Stomach smooth muscle (tissue), 2 donors: ENCODE data around the gene PDE6D.

Experiments
- H3K27ac ChIP-seq: one replicate; pipeline ENCODE4 v1.7.0; 2013; ENCODE audit warnings: mild to moderate bottlenecking, low read length, inconsistent platforms
- H3K27me3 ChIP-seq, 2 donors: one replicate each; pipeline ENCODE4 v1.7.0; 2013; ENCODE audit warnings: low read length in 2 of 2; ENCODE audit not compliant: insufficient read depth in 2 of 2, control insufficient read depth in 1 of 2
- H3K36me3 ChIP-seq, 2 donors: one replicate each; pipeline ENCODE4 v1.7.0; 2013; ENCODE audit warnings: low read length in 2 of 2; ENCODE audit not compliant: control insufficient read depth in 2 of 2, insufficient read depth in 2 of 2
- H3K4me1 ChIP-seq: one replicate; pipeline ENCODE4 v1.7.0; 2013; ENCODE audit warnings: low read length; ENCODE audit not compliant: control insufficient read depth, insufficient read depth
- H3K4me3 ChIP-seq, 2 donors: one replicate each; pipeline ENCODE4 v1.7.0; 2013; ENCODE audit warnings: low read length in 2 of 2
- H3K9ac ChIP-seq, 2 donors: one replicate each; pipeline ENCODE4 v1.7.0; 2013; ENCODE audit warnings: low read length in 2 of 2, mild to moderate bottlenecking in 1 of 2
- H3K9me3 ChIP-seq, 2 donors: one replicate each; pipeline ENCODE4 v1.7.0; 2013; ENCODE audit warnings: low read length in 2 of 2; ENCODE audit not compliant: control insufficient read depth in 2 of 2
- donor health status: healthy.
- donor health status: Pancreatic carcinoma.

PDE6D gene

GRCh38 chr2:231795525-231796327 lies 14.6 kb upstream of the PDE6D start:
- Histone ChIP-seq H3K4me3 (no peak overlapping the region), H3K27ac (no peak overlapping the region), H3K4me1 (no peaks in the 10 kb centered on the region), H3K36me3 (peaks cover 47 to 49% of the 10 kb centered on the region in 2 donors), H3K9ac (no peak overlapping the region), H3K9me3 (no peaks in the 10 kb centered on the region), H3K27me3 (no peaks in the 10 kb centered on the region)

DNA sequence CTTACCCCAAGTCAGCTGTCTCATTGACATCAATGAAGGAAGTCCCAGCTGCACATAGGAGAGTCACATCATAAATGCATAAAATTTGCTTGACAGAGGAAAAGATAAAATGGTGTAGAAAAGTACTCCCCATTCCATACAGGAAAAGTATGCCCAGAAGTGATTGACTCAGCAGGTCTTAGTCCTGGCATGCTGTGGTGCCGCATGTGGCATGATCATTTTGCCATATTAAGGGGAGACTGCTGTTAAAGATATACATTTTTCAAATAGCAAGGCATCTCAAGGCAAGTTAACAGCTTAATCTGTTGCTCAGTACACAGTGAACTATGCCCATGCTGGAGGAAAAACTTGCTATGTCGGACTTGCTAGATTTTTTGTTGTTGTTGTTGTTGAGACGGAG lies 13.3 kb upstream of the PDE6D start:
- Histone ChIP-seq H3K27ac (no peak overlapping the region), H3K27me3 (no peaks in the 10 kb centered on the region), H3K4me1 (no peaks in the 10 kb centered on the region), H3K4me3 (no peak overlapping the region), H3K36me3 (peaks cover 43 to 45% of the 10 kb centered on the region in 2 donors), H3K9ac (no peak overlapping the region), H3K9me3 (no peaks in the 10 kb centered on the region)

DNA sequence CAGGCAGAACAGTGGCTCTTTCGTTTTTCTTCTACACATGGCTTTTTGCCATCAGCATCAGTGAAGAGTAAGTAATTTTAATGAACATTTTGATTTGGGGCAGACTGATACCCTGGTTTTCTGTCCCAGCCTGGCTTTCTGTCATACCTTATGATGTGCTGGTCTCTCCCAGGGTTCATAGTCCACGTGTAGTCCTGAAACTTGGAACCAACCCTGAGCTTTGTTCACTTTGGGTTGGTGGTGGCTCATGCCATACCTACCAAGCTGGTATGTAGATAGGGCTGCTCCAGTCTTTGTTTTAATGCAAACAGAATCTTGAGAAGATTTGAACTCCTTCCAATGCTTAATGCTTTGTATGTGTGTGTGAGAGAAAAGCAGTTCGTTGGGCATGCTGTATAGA lies 10.0 kb upstream of the PDE6D start:
- Histone ChIP-seq H3K4me1 (peaks cover 18% of the 10 kb centered on the region), H3K9me3 (no peaks in the 10 kb centered on the region), H3K27ac (no peak overlapping the region), H3K27me3 (no peaks in the 10 kb centered on the region), H3K4me3 (no peak overlapping the region), H3K36me3 (peaks cover 21 to 32% of the 10 kb centered on the region in 2 donors), H3K9ac (no peak overlapping the region)

- Histone ChIP-seq H3K27ac (no peak overlapping the region), H3K9me3 (no peaks in the 10 kb centered on the region), H3K4me1 (peaks cover 31% of the 10 kb centered on the region), H3K9ac (peak overlapping the region; percentile 69 to 77), H3K27me3 (no peaks in the 10 kb centered on the region), H3K4me3 (peak overlapping the region; percentile 86 to 92), H3K36me3 (peaks cover 7 to 18% of the 10 kb centered on the region in 2 donors)
Measured at GRCh38 chr2:231786917-231787292, 5.8 kb upstream of the PDE6D start.

GRCh38 chr2:231786177-231786916 lies 5.3 kb upstream of the PDE6D start, which contains the start of gene COPS7B:
TSS of gene COPS7B (plus strand) at chr2:231786445. CDS start at chr2:231788571, 2,126 bp downstream.
- H3K4me1 ChIP-seq = peaks cover 31% of the 10 kb centered on the region

GRCh38 chr2:231785822-231786176 lies 4.7 kb upstream of the PDE6D start:
- H3K4me3 ChIP-seq = peak overlapping the region; percentile 86 to 92
- peaks cover 4 to 10% of the 10 kb centered on the region in 2 donors for H3K36me3 ChIP-seq
- H3K27ac ChIP-seq = peak overlapping the region; percentile 47
- H3K4me1 ChIP-seq = peaks cover 31% of the 10 kb centered on the region
- H3K9me3 ChIP-seq = no peaks in the 10 kb centered on the region
- no peaks in the 10 kb centered on the region for H3K27me3 ChIP-seq
- peak overlapping the region; percentile 60 to 77 for H3K9ac ChIP-seq

More at GRCh38 chr2:231786177-231786916, 5.3 kb upstream of the PDE6D start, which contains the start of gene COPS7B:
- no peaks in the 10 kb centered on the region for H3K9me3 ChIP-seq
- H3K9ac ChIP-seq = peak within 1 kb of the TSS; percentile 69 to 77
- peak within 1 kb of the TSS; percentile 86 to 92 for H3K4me3 ChIP-seq
- H3K27me3 ChIP-seq = no peaks in the 10 kb centered on the region
- H3K27ac ChIP-seq = peak within 1 kb of the TSS; percentile 47
- peaks cover 7 to 15% of the 10 kb centered on the region in 2 donors for H3K36me3 ChIP-seq

- Histone ChIP-seq H3K9ac (no peak overlapping the region), H3K9me3 (no peaks in the 10 kb centered on the region), H3K27ac (no peak overlapping the region), H3K27me3 (no peaks in the 10 kb centered on the region), H3K4me1 (peaks cover 31% of the 10 kb centered on the region), H3K4me3 (peak overlapping the region; percentile 86 to 92), H3K36me3 (peaks cover 4 to 10% of the 10 kb centered on the region in 2 donors)
Measured at GRCh38 chr2:231785413-231785812, 4.3 kb upstream of the PDE6D start.

DNA sequence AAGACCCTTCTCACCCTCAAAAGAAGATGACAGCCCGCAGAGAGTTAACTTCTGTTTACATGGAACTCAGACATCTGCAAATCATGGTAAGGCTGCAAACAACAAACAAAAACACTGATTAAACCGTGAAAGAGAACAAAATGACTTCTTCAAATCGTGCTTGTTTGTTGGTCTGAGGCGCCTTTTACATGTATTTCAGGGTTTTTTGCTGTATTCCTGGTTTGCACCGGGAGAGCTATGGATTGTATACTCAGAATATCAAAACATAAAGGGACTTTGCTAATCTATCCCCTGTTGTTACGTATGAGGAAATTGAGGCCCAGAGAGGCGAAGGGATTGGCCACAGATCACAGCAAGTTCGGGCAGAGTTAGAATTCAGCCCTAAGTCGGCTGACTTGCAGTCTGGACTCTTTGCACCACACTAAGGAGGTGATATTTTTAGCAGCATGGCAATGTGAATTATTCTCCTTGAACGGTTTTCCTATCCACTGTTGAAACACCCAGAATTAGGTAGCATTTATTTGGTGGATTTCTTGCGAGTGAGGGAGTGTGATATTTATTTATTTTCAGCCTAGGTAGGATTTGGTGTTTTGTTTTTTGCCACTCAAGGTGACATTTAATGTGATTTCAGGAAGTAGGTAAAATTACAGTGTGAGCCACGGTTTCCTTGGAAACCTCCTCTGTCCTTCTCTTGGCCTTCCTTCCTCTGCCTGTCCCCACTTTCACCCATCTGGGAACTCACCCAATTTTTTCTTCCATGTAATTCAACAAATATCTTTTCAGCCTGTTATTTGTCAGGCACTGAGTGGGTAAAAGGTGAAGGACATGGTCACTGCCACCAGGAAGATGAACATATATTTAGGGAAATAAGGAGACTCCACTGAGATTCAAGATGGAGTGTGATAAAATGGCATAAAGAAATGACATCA lies 980 bp upstream of the PDE6D start:
- Histone ChIP-seq H3K36me3 (no peaks in the 10 kb centered on the region), H3K9ac (peak overlapping the region; percentile 76 to 82), H3K9me3 (no peaks in the 10 kb centered on the region), H3K4me3 (peak overlapping the region; percentile 83 to 99), H3K27ac (peak overlapping the region; percentile 73), H3K27me3 (no peaks in the 10 kb centered on the region), H3K4me1 (peaks cover 26% of the 10 kb centered on the region)

DNA sequence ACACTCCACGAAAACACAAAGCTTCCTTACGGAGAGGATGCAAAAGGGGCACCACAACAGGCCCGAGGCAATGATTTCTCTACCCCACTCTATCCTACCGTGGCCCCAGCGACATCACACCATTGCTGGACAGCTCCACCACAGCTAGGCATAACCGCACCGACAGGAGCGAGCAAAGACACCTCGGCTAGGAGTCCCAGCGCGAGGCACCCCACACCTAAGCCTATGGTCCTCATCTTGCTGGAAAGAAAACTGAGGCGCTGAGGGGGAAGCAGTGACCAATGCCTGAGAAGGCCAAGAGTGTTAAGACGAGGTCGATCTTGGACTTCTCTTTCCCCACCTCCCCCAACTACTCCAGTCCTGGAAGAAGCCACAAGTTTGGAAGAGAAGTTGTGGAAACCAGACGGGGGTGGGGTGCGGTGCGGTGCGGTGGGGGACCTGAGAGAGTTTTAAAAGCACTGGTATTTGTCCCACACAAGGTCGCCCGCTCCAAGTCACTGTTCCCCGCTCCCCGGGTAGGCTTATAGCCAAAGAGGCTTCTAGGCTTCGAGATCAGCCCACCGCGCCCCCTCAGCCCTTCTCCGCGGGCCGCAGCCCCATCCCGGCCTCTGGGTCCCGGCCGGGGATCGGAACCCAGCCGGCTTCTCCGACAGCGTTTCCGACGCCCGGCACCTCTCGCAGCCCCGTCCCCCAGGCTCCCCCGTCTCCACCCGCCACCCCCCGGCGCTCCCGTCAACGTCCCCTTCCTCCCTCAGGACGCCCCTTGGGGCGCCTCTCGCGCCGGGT lies 766 bp downstream of the PDE6D start:
- H3K4me1 ChIP-seq = peaks cover 13% of the 10 kb centered on the region
- H3K9ac ChIP-seq = peak overlapping the region; percentile 66 to 82
- H3K36me3 ChIP-seq = no peaks in the 10 kb centered on the region
- peak overlapping the region; percentile 83 to 99 for H3K4me3 ChIP-seq
- H3K27ac ChIP-seq = peak overlapping the region; percentile 73
- no peaks in the 10 kb centered on the region for H3K9me3 ChIP-seq
- no peaks in the 10 kb centered on the region for H3K27me3 ChIP-seq
